ENCODE measurements around the gene HIVEP3. TPM values are rescaled to one million over a fixed set of nuclear protein-coding genes. Genes with fewer than 3 reads are reported as not detected.
A peak's percentile ranks its signal among the peaks of the same experiment; 100 is the strongest.

The HIVEP3 gene
- total RNA-seq, 1 experiment from 2014 or later: 0.55 TPM

- TF ChIP-seq RELA (CRISPR knock-in tag; IDR thresholded peaks at IDR 0.05; ENCODE audit: borderline replicate concordance): no peak
Observed at GRCh38 chr1:41762777-41763176, 155.9 kb downstream of the HIVEP3 start (continued).

GRCh38 chr1:41762251-41762650, 156.5 kb downstream of the HIVEP3 start:
- no peaks in the 10 kb centered on the region for H3K27me3 Mint-ChIP-seq (ENCODE audit: low read depth)
- ChIA-PET POLR2A (interaction anchor here (0.6 kb wide), 1 partner anchor 73 kb away, joined by 3 read pairs; no protein-coding TSS in a partner anchor), CTCF (interaction anchor here (1.2 kb wide), 1 partner anchor 19 kb away, joined by 4 read pairs; no protein-coding TSS in a partner anchor)
- H3K36me3 Mint-ChIP-seq: peaks cover 8% of the 10 kb centered on the region; the same call in 1 of the 2 replicates
- peaks cover 20% of the 10 kb centered on the region for H3K9me3 Mint-ChIP-seq
- no peaks in the 10 kb centered on the region for H3K4me1 Mint-ChIP-seq
- DNase-seq (ENCODE audit: low spot score): peak; percentile 24
- H3K4me3 Mint-ChIP-seq: no peak overlapping the region
- TF ChIP-seq EMX1 (CRISPR knock-in tag; IDR thresholded peaks at IDR 0.05) (no peak), AFF4 (CRISPR knock-in tag; IDR thresholded peaks at IDR 0.05; ENCODE audit: borderline replicate concordance) (no peak), SMAD4 (CRISPR knock-in tag; IDR thresholded peaks at IDR 0.05) (no peak)
- H3K27ac Mint-ChIP-seq: no peak overlapping the region
- peak; percentile 74 for ATAC-seq

GRCh38 chr1:41758904-41759548, 159.7 kb downstream of the HIVEP3 start:
- H3K27me3 Mint-ChIP-seq (ENCODE audit: low read depth): no peaks in the 10 kb centered on the region
- peaks cover 4% of the 10 kb centered on the region for H3K4me1 Mint-ChIP-seq
- POLR2A ChIA-PET: no interaction called here
- H3K9me3 Mint-ChIP-seq: peaks cover 20% of the 10 kb centered on the region
- TF ChIP-seq ATF2 (CRISPR knock-in tag; IDR thresholded peaks at IDR 0.05; ENCODE audit: borderline replicate concordance, low read depth) (no peak), TEAD4 (CRISPR knock-in tag; IDR thresholded peaks at IDR 0.05) (no peak), NFATC4 (CRISPR knock-in tag; IDR thresholded peaks at IDR 0.05) (no peak), ATF1 (CRISPR knock-in tag; IDR thresholded peaks at IDR 0.05) (no peak), FOXP4 (CRISPR knock-in tag; IDR thresholded peaks at IDR 0.05) (no peak), USF1 (CRISPR knock-in tag; IDR thresholded peaks at IDR 0.05) (no peak)
- ATAC-seq: no peak
- peaks cover 8% of the 10 kb centered on the region; the same call in 1 of the 2 replicates for H3K36me3 Mint-ChIP-seq
- no peak for DNase-seq (ENCODE audit: low spot score)
- CTCF ChIA-PET: no interaction called here
- H3K27ac Mint-ChIP-seq: no peak overlapping the region
- H3K4me3 Mint-ChIP-seq: no peak overlapping the region

GRCh38 chr1:41758500-41758899, 160.2 kb downstream of the HIVEP3 start:
- ATAC-seq (no peak), DNase-seq (ENCODE audit: low spot score) (no peak)
- ChIA-PET CTCF (no interaction called here), POLR2A (no interaction called here)
- Mint-ChIP-seq H3K27me3 (ENCODE audit: low read depth) (no peaks in the 10 kb centered on the region), H3K4me1 (peaks cover 8% of the 10 kb centered on the region), H3K9me3 (peaks cover 20% of the 10 kb centered on the region), H3K27ac (no peak overlapping the region), H3K4me3 (no peak overlapping the region), H3K36me3 (peaks cover 8% of the 10 kb centered on the region; the same call in 1 of the 2 replicates)
- TF ChIP-seq ZBTB21 (CRISPR knock-in tag; IDR thresholded peaks at IDR 0.05; ENCODE audit: borderline replicate concordance): no peak
- TF ChIP-seq ZBTB43 (CRISPR knock-in tag; IDR thresholded peaks at IDR 0.05): no peak
- no peak for TF ChIP-seq E2F5 (CRISPR knock-in tag; IDR thresholded peaks at IDR 0.05)
- no peak for TF ChIP-seq NR2C2 (CRISPR knock-in tag; IDR thresholded peaks at IDR 0.05)
- no peak for TF ChIP-seq E2F1 (CRISPR knock-in tag; IDR thresholded peaks at IDR 0.05)
- TF ChIP-seq ZNF263 (CRISPR knock-in tag; IDR thresholded peaks at IDR 0.05; ENCODE audit: low read depth): no peak
- no peak for TF ChIP-seq CBFB (CRISPR knock-in tag; IDR thresholded peaks at IDR 0.05; ENCODE audit: low read depth)

Data from WTC11 (cell line).